ENCODE measurements around the gene TEX2.

The TEX2 gene

DNA sequence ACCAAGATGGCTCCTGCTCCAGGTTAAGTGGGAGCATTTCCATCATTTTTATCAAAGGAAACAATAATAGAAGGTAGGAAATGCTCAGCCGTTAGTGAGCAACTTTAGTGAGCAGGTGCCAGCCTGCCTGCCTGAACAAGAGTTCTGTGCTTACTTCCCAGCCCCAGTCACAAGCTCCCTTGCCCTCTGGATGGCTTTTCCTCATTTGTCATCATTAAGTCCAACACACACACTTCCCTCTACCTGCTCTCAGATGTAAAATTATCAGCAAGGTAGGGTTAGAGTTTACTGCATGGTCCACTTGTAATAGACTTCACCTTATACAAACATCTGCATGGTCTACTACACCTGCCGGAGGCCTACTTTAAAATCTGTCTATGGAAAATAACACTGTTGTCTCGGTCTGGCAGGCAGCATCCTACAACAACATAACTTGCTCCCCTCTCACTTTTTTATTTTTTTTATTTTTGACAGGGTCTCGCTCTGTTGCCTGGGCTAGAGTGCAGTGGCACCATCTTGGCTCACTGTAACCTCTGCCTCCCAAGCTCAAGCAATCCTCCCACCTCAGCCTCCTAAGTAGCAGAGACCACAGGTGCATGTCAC lies 12.7 kb downstream of the TEX2 start:
- no peak overlapping the region for H3K4me3 ChIP-seq (replicated peaks; ENCODE audit: low read depth, low read length)
- DNase-seq (ENCODE audit: low read depth), result no peak
- no peak for TF ChIP-seq CTCF (IDR thresholded peaks at IDR 0.05; ENCODE audit: low read length, missing control alignments)

GRCh38 chr17:64247836-64248235 lies 15.2 kb downstream of the TEX2 start:
- no peak for TF ChIP-seq CTCF (IDR thresholded peaks at IDR 0.05; ENCODE audit: low read length, missing control alignments)
- DNase-seq (ENCODE audit: low read depth), result no peak

GRCh38 chr17:64245218-64246145 lies 17.6 kb downstream of the TEX2 start:
- no peak for DNase-seq (ENCODE audit: low read depth)
- no peak for TF ChIP-seq CTCF (IDR thresholded peaks at IDR 0.05; ENCODE audit: low read length, missing control alignments)
- no peak overlapping the region for H3K4me3 ChIP-seq (replicated peaks; ENCODE audit: low read depth, low read length)

More at GRCh38 chr17:64247836-64248235, 15.2 kb downstream of the TEX2 start:
- H3K4me3 ChIP-seq (replicated peaks; ENCODE audit: low read depth, low read length), result no peak overlapping the region

- H3K4me3 ChIP-seq (replicated peaks; ENCODE audit: low read depth, low read length), result no peak overlapping the region
- TF ChIP-seq CTCF (IDR thresholded peaks at IDR 0.05; ENCODE audit: low read length, missing control alignments), result no peak
- DNase-seq (ENCODE audit: low read depth), result peak; percentile 34
Measured at GRCh38 chr17:64244165-64244564, 18.9 kb downstream of the TEX2 start.

- no peak for TF ChIP-seq CTCF (IDR thresholded peaks at IDR 0.05; ENCODE audit: low read length, missing control alignments)
- DNase-seq (ENCODE audit: low read depth), result no peak
- no peak overlapping the region for H3K4me3 ChIP-seq (replicated peaks; ENCODE audit: low read depth, low read length)
Measured at GRCh38 chr17:64243340-64243739, 19.7 kb downstream of the TEX2 start.

DNA sequence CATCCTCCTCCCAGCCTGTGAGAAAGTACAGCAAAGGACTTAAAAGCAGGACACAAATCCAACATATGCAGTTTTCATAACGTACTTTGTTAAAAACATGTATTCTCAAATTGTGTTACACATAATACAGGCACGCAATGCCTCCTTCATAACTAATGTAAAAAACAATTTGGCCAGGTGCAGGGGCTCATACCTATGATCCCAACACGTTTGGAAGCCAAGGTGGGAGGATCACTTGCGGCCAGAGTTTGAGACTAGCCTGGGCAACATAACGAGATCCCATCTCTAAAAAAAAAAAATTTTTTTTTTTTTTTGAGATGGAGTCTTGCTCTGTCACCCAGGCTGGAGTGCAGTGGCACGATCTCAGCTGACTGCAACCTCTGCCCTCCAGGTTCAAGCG lies 20.4 kb downstream of the TEX2 start:
- DNase-seq (ENCODE audit: low read depth), result no peak
- H3K4me3 ChIP-seq (replicated peaks; ENCODE audit: low read depth, low read length), result no peak overlapping the region
- TF ChIP-seq CTCF (IDR thresholded peaks at IDR 0.05; ENCODE audit: low read length, missing control alignments), result no peak
